ENCODE data around the gene CYYR1.

Gene CYYR1

GRCh38 chr21:26438976-26439375 is 134.1 kb downstream of the CYYR1 start:
- DNase-seq (ENCODE audit: low read depth, low spot score) = no peak

- DNase-seq (ENCODE audit: low read depth, low spot score) = no peak
Observed at GRCh38 chr21:26437326-26438009, 135.6 kb downstream of the CYYR1 start.

- DNase-seq (ENCODE audit: low read depth, low spot score) = no peak
Observed at GRCh38 chr21:26433386-26433785, 139.7 kb downstream of the CYYR1 start.

GRCh38 chr21:26432410-26432809 is 140.7 kb downstream of the CYYR1 start:
- no peak for DNase-seq (ENCODE audit: low read depth, low spot score)

GRCh38 chr21:26425576-26425975 is 147.5 kb downstream of the CYYR1 start:
- no peak for DNase-seq (ENCODE audit: low read depth, low spot score)

GRCh38 chr21:26423511-26423910 is 149.6 kb downstream of the CYYR1 start:
- no peak for DNase-seq (ENCODE audit: low read depth, low spot score)

- DNase-seq (ENCODE audit: low read depth, low spot score) = no peak
Observed at GRCh38 chr21:26422706-26423105, 150.4 kb downstream of the CYYR1 start.

- DNase-seq (ENCODE audit: low read depth, low spot score) = no peak
Observed at GRCh38 chr21:26422138-26422537, 150.9 kb downstream of the CYYR1 start.

- no peak for DNase-seq (ENCODE audit: low read depth, low spot score)
Observed at GRCh38 chr21:26421724-26422123, 151.4 kb downstream of the CYYR1 start.
